ENCODE measurements around the gene USP26. TPM values are rescaled to one million over a fixed set of nuclear protein-coding genes. Genes with fewer than 3 reads are reported as not detected.
A peak's percentile ranks its signal among the peaks of the same experiment; 100 is the strongest.
"Not testable (repeated sequence)": the region's sequence is repeated elsewhere in the genome, so short reads cannot be mapped to it uniquely, and the experiment has no call there.

Gene USP26
- total and polyA plus RNA-seq, 5 experiments from 2014 or later, result not detected

GRCh38 chrX:133056341-133056740 is 40.6 kb downstream of the USP26 start:
- no peaks in the 10 kb centered on the region for H3K9me3 Mint-ChIP-seq
- POLR2A ChIA-PET, result no interaction called here
- no peak overlapping the region for H3K27ac Mint-ChIP-seq
- ATAC-seq (no peak), DNase-seq (no peak)
- H3K4me1 Mint-ChIP-seq, result no peaks in the 10 kb centered on the region
- no peak overlapping the region for H3K4me3 Mint-ChIP-seq
- no peaks in the 10 kb centered on the region for H3K36me3 Mint-ChIP-seq
- H3K27me3 Mint-ChIP-seq, result peaks cover 0 to 14% (median 4%) of the 10 kb centered on the region in 5 donors

GRCh38 chrX:133054761-133055405 is 42.0 kb downstream of the USP26 start:
- Mint-ChIP-seq H3K4me3 (no peak overlapping the region), H3K9me3 (no peaks in the 10 kb centered on the region), H3K27ac (no peak overlapping the region), H3K27me3 (peaks cover 0 to 13% (median 4%) of the 10 kb centered on the region in 5 donors), H3K36me3 (no peaks in the 10 kb centered on the region), H3K4me1 (no peaks in the 10 kb centered on the region)
- POLR2A ChIA-PET, result no interaction called here
- ATAC-seq (no peak), DNase-seq (no peak)

GRCh38 chrX:133053861-133054598 is 42.9 kb downstream of the USP26 start:
- POLR2A ChIA-PET, result no interaction called here
- ATAC-seq (no peak), DNase-seq (no peak)
- Mint-ChIP-seq H3K4me1 (no peaks in the 10 kb centered on the region), H3K4me3 (no peak overlapping the region), H3K27ac (no peak overlapping the region), H3K27me3 (peaks cover 0 to 5% (median 2%) of the 10 kb centered on the region in 5 donors), H3K9me3 (no peaks in the 10 kb centered on the region), H3K36me3 (no peaks in the 10 kb centered on the region)

GRCh38 chrX:133048751-133049150 is 48.2 kb downstream of the USP26 start:
- H3K4me3 Mint-ChIP-seq, result no peak overlapping the region
- no peak for ATAC-seq

GRCh38 chrX:133046601-133047000 is 50.3 kb downstream of the USP26 start:
- POLR2A ChIA-PET, result no interaction called here
- no peaks in the 10 kb centered on the region for H3K9me3 Mint-ChIP-seq
- no peaks in the 10 kb centered on the region for H3K4me1 Mint-ChIP-seq
- peaks cover 0 to 5% (median 0%) of the 10 kb centered on the region in 5 donors for H3K27me3 Mint-ChIP-seq
- ATAC-seq, result no peak
- no peak overlapping the region for H3K27ac Mint-ChIP-seq
- DNase-seq, result no peak
- no peak overlapping the region for H3K4me3 Mint-ChIP-seq
- H3K36me3 Mint-ChIP-seq, result no peaks in the 10 kb centered on the region

More at GRCh38 chrX:133048751-133049150, 48.2 kb downstream of the USP26 start:
- H3K27me3 Mint-ChIP-seq, result peaks cover 0 to 2% (median 0%) of the 10 kb centered on the region in 5 donors
- no peaks in the 10 kb centered on the region for H3K4me1 Mint-ChIP-seq
- H3K27ac Mint-ChIP-seq, result no peak overlapping the region
- POLR2A ChIA-PET, result no interaction called here
- no peak for DNase-seq
- H3K9me3 Mint-ChIP-seq, result no peaks in the 10 kb centered on the region
- no peaks in the 10 kb centered on the region for H3K36me3 Mint-ChIP-seq

- POLR2A ChIA-PET, result no interaction called here
- Mint-ChIP-seq H3K4me3 (no peak overlapping the region), H3K9me3 (peaks cover 0 to under 1% (median 0%) of the 10 kb centered on the region in 9 donors), H3K36me3 (no peaks in the 10 kb centered on the region), H3K27me3 (peaks cover 0 to 5% (median 0%) of the 10 kb centered on the region in 5 donors), H3K4me1 (no peaks in the 10 kb centered on the region), H3K27ac (no peak overlapping the region)
- ATAC-seq (no peak), DNase-seq (no peak)
These were observed 50.9 kb downstream of the USP26 start for GRCh38 chrX:133045986-133046385.

- H3K36me3 Mint-ChIP-seq, DNase-seq, H3K4me1 Mint-ChIP-seq, H3K9me3 Mint-ChIP-seq, H3K27ac Mint-ChIP-seq, H3K4me3 Mint-ChIP-seq, POLR2A ChIA-PET, ATAC-seq: not testable (repeated sequence)
- H3K27me3 Mint-ChIP-seq, result peaks cover 0 to 12% (median 0%) of the 10 kb centered on the region in 5 donors
These were observed 52.6 kb downstream of the USP26 start for GRCh38 chrX:133044145-133044786.

GRCh38 chrX:133042260-133042659 is 54.6 kb downstream of the USP26 start:
- ATAC-seq (no peak), DNase-seq (no peak)
- no peak overlapping the region for H3K4me3 Mint-ChIP-seq
- POLR2A ChIA-PET, result no interaction called here
- peaks cover 0 to 19% (median 0%) of the 10 kb centered on the region in 5 donors for H3K27me3 Mint-ChIP-seq
- peaks cover 0 to 2% (median 0%) of the 10 kb centered on the region in 3 donors for H3K36me3 Mint-ChIP-seq
- H3K4me1 Mint-ChIP-seq, result no peaks in the 10 kb centered on the region
- peaks cover 0 to 20% (median 4%) of the 10 kb centered on the region in 9 donors for H3K9me3 Mint-ChIP-seq
- no peak overlapping the region for H3K27ac Mint-ChIP-seq

GRCh38 chrX:133033010-133033409 is 63.9 kb downstream of the USP26 start:
- no peak overlapping the region for H3K27ac Mint-ChIP-seq
- H3K9me3 Mint-ChIP-seq, result peaks cover 0 to 5% (median 0%) of the 10 kb centered on the region in 9 donors
- DNase-seq, result no peak
- POLR2A ChIA-PET, result no interaction called here
- peaks cover 0 to 9% (median 0%) of the 10 kb centered on the region in 5 donors for H3K27me3 Mint-ChIP-seq
- no peaks in the 10 kb centered on the region for H3K36me3 Mint-ChIP-seq
- no peak for ATAC-seq
- H3K4me1 Mint-ChIP-seq, result no peaks in the 10 kb centered on the region
- H3K4me3 Mint-ChIP-seq, result no peak overlapping the region

- no peak overlapping the region for H3K4me3 Mint-ChIP-seq
- H3K9me3 Mint-ChIP-seq, result no peaks in the 10 kb centered on the region
- no peaks in the 10 kb centered on the region for H3K27me3 Mint-ChIP-seq
- H3K36me3 Mint-ChIP-seq, result no peaks in the 10 kb centered on the region
- POLR2A ChIA-PET, result no interaction called here
- H3K27ac Mint-ChIP-seq, result no peak overlapping the region
- ATAC-seq (no peak), DNase-seq (no peak)
- H3K4me1 Mint-ChIP-seq, result no peaks in the 10 kb centered on the region
These were observed 78.7 kb downstream of the USP26 start for GRCh38 chrX:133018229-133018628.

GRCh38 chrX:133007458-133007857 is 89.5 kb downstream of the USP26 start:
- no peak overlapping the region for H3K27ac Mint-ChIP-seq
- no peak overlapping the region for H3K4me3 Mint-ChIP-seq
- no peaks in the 10 kb centered on the region for H3K36me3 Mint-ChIP-seq
- H3K4me1 Mint-ChIP-seq, result no peaks in the 10 kb centered on the region
- DNase-seq (no peak), ATAC-seq (no peak)
- peaks cover 0 to 21% (median 0%) of the 10 kb centered on the region in 9 donors for H3K9me3 Mint-ChIP-seq
- H3K27me3 Mint-ChIP-seq, result peaks cover 0 to 8% (median 0%) of the 10 kb centered on the region in 5 donors
- POLR2A ChIA-PET, result no interaction called here

- Mint-ChIP-seq H3K36me3 (no peaks in the 10 kb centered on the region), H3K9me3 (peaks cover 0 to 21% (median 0%) of the 10 kb centered on the region in 9 donors), H3K27me3 (peaks cover 0 to 8% (median 0%) of the 10 kb centered on the region in 5 donors), H3K4me3 (no peak overlapping the region), H3K4me1 (no peaks in the 10 kb centered on the region), H3K27ac (no peak overlapping the region)
- POLR2A ChIA-PET, result no interaction called here
- ATAC-seq (no peak), DNase-seq (no peak)
These were observed 91.3 kb downstream of the USP26 start for GRCh38 chrX:133005616-133006015.

- H3K27me3 Mint-ChIP-seq, result peaks cover 0 to 8% (median 0%) of the 10 kb centered on the region in 5 donors
- no peaks in the 10 kb centered on the region for H3K4me1 Mint-ChIP-seq
- H3K9me3 Mint-ChIP-seq, result peaks cover 0 to 20% (median 0%) of the 10 kb centered on the region in 9 donors
- no peak overlapping the region for H3K4me3 Mint-ChIP-seq
- peak in 1 of 10 donors; percentile 6 for DNase-seq
- ATAC-seq, result no peak
- POLR2A ChIA-PET, result no interaction called here
- no peaks in the 10 kb centered on the region for H3K36me3 Mint-ChIP-seq
- H3K27ac Mint-ChIP-seq, result no peak overlapping the region
These were observed 91.9 kb downstream of the USP26 start for GRCh38 chrX:133005042-133005441.
